Neural crest cell (in vitro differentiated cells): Measurements from ENCODE around the gene NVL. TPM values are rescaled to one million over a fixed set of nuclear protein-coding genes. Genes with fewer than 3 reads are reported as not detected.

Source experiments
- DNase-seq: peaks from one replicate; pipeline ENCODE4 v3.0.0; 2021; ENCODE audit warnings: low read depth, mixed read lengths, low spot score
- H3K27ac Mint-ChIP-seq: one replicate; pipeline ENCODE4 v1.8.0; 2021; ENCODE audit warnings: mild to moderate bottlenecking, mixed read lengths; ENCODE audit not compliant: unreplicated experiment
- H3K27me3 Mint-ChIP-seq: 2 replicates; pipeline ENCODE4 v1.8.0; 2021; ENCODE audit warnings: low read depth, mild to moderate bottlenecking, mixed read lengths
- H3K36me3 Mint-ChIP-seq: 2 replicates; pipeline ENCODE4 v1.8.0; 2021; ENCODE audit warnings: low read depth, mild to moderate bottlenecking, mixed read lengths
- H3K4me1 Mint-ChIP-seq: 2 replicates; pipeline ENCODE4 v1.8.0; 2021; ENCODE audit warnings: mixed read lengths
- H3K4me3 Mint-ChIP-seq: one replicate; pipeline ENCODE4 v1.8.0; 2021; ENCODE audit warnings: mild to moderate bottlenecking, mixed read lengths
- H3K9me3 Mint-ChIP-seq: 2 replicates; pipeline ENCODE4 v1.8.0; 2021; ENCODE audit warnings: mixed read lengths
- CTCF ChIP-seq: fragments of 200-600 bp; sonication (generic); conservative IDR thresholded peaks from 2 replicates; pipeline ENCODE4 v1.5.0; 2021; ENCODE audit warnings: antibody characterized with exemption, mild to moderate bottlenecking
- total RNA-seq: library from RNA; stranded (reverse); gene quantifications from 2 replicates; pipeline ENCODE4 v1.2.1, GENCODE V29; 2021

The NVL gene
- total RNA-seq, 1 donor from 2014 or later = 51.2 TPM

DNA sequence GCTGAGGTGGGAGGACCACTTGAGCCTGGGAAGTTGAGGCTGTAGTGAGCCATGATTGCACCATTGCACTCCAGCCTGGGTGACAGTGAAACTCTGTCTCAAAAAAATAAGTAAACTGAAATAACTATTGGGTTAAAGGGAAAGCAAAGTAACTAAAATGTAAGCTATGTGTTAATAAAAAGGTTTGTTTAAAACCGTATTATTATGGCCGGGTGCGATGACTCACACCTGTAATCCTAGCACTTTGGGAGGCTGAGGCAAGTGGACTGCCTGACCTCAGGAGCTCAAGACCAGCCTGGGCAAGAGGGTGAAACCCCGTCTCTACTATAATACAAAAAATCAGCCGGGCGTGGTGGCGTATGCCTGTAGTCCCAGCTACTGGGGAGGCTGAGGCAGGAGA lies 27.0 kb downstream of the NVL start:
- TF ChIP-seq CTCF = no peak
- Mint-ChIP-seq H3K27me3 (no peaks in the 10 kb centered on the region), H3K36me3 (peaks cover 12% of the 10 kb centered on the region), H3K27ac (no peak overlapping the region), H3K9me3 (no peaks in the 10 kb centered on the region), H3K4me1 (no peaks in the 10 kb centered on the region), H3K4me3 (no peak overlapping the region)
- no peak for DNase-seq

DNA sequence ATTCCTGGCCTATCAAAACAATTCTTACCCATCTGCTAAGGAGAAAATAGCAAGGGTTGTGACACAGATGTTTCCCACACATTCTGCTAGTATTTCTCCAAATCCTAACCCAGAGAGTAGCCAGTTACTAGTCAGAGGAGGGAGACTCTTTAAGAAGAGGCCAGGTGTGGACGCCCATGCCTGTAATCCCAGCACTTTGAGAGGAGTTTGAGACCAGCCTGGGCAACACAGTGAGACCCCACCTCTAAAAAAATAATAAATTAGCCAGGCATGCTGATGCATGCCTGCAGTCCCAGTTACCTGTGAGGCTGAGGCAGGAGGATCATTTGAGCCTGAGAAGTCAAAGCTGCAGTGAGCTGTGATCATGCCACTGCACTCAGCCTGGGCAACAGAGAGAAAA lies 28.6 kb downstream of the NVL start:
- DNase-seq = no peak
- H3K27me3 Mint-ChIP-seq = no peaks in the 10 kb centered on the region
- H3K36me3 Mint-ChIP-seq = peaks cover 13% of the 10 kb centered on the region
- H3K4me1 Mint-ChIP-seq = no peaks in the 10 kb centered on the region
- no peaks in the 10 kb centered on the region for H3K9me3 Mint-ChIP-seq
- no peak for TF ChIP-seq CTCF
- no peak overlapping the region for H3K27ac Mint-ChIP-seq
- no peak overlapping the region for H3K4me3 Mint-ChIP-seq

DNA sequence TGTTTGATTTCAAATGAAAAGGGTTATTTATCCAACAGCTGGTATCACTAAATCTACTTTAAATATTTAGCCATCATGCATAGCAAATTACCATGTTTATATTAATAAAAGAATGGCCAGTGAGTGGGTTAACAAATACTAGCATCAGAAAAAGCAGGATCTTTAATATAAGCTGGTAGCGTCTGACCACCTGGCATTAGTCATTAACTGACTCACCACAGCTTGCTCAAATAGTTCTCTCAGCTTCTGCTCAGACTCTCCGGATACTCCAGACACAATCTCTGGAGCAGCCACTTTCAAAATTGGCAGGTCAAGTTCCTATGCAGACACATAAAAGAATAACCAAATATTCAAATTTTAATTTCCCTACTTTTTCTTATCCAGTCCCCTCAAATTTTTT lies 29.6 kb downstream of the NVL start:
- Mint-ChIP-seq H3K9me3 (no peaks in the 10 kb centered on the region), H3K4me1 (no peaks in the 10 kb centered on the region), H3K27ac (no peak overlapping the region), H3K27me3 (no peaks in the 10 kb centered on the region), H3K4me3 (no peak overlapping the region), H3K36me3 (peaks cover 13% of the 10 kb centered on the region)
- no peak for TF ChIP-seq CTCF
- no peak for DNase-seq

- no peaks in the 10 kb centered on the region for H3K9me3 Mint-ChIP-seq
- peaks cover 21% of the 10 kb centered on the region for H3K36me3 Mint-ChIP-seq
- H3K27ac Mint-ChIP-seq = no peak overlapping the region
- no peaks in the 10 kb centered on the region for H3K27me3 Mint-ChIP-seq
- TF ChIP-seq CTCF = no peak
- DNase-seq = no peak
- H3K4me3 Mint-ChIP-seq = no peak overlapping the region
- H3K4me1 Mint-ChIP-seq = no peaks in the 10 kb centered on the region
These were observed 31.3 kb downstream of the NVL start for GRCh38 chr1:224298346-224299330.

DNA sequence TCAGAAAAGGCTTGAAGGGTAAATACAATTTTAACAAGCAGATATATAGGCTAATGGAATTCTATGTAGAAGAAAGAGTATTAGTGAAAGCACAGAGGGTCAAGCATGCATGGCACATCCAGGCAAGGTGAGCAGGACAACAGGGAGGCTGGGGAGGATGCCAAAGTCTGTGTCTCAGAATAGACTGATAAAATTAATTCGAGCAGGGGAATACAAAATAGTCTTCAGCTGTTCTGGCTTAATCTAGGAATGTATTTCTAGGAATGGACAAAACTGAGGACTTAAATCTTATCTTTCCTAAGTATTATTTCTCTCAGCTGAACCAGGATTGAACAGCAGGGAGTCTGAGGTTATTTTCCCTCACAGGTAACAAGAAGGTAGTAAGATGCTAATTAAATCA lies 35.2 kb downstream of the NVL start:
- H3K4me1 Mint-ChIP-seq = peaks cover 4% of the 10 kb centered on the region
- TF ChIP-seq CTCF = no peak
- DNase-seq = no peak
- H3K9me3 Mint-ChIP-seq = no peaks in the 10 kb centered on the region
- H3K4me3 Mint-ChIP-seq = no peak overlapping the region
- H3K36me3 Mint-ChIP-seq = peaks cover 25% of the 10 kb centered on the region
- H3K27ac Mint-ChIP-seq = no peak overlapping the region
- no peaks in the 10 kb centered on the region for H3K27me3 Mint-ChIP-seq
